Colonic mucosa (tissue), 4 donors: ENCODE data around the gene POLD4. TPM values are rescaled to one million over a fixed set of nuclear protein-coding genes. Genes with fewer than 3 reads are reported as not detected.

ENCODE experiments used
- DNase-seq: peaks from one replicate; pipeline ENCODE4 v3.0.0-alpha.2; 2020
- H3K27ac ChIP-seq: fragments of 200-600 bp; one replicate; pipeline ENCODE4 v1.8.0; 2021
- H3K27me3 ChIP-seq: fragments of 200-600 bp; one replicate; pipeline ENCODE4 v1.8.0; 2021
- H3K36me3 ChIP-seq: fragments of 200-600 bp; one replicate; pipeline ENCODE4 v1.8.0; 2021
- H3K4me1 ChIP-seq: fragments of 200-600 bp; one replicate; pipeline ENCODE4 v1.8.0; 2021; ENCODE audit warnings: mild to moderate bottlenecking
- H3K4me3 ChIP-seq: fragments of 200-600 bp; one replicate; pipeline ENCODE4 v1.8.0; 2021
- H3K9ac ChIP-seq, 2 donors: one replicate each; pipeline ENCODE4 v1.7.0; 2013; ENCODE audit warnings: control low read depth in 2 of 2, low read depth in 2 of 2, low read length in 2 of 2
- H3K9me3 ChIP-seq: fragments of 200-600 bp; one replicate; pipeline ENCODE4 v1.8.0; 2021
- CTCF ChIP-seq: fragments of 200-600 bp; IDR thresholded peaks from one replicate; pipeline ENCODE4 v1.8.0; 2022; ENCODE audit warnings: antibody characterized with exemption, mild to moderate bottlenecking
- intact Hi-C: fragments of 100-400 bp; cut with DNase I; formaldehyde crosslinking; loops from one replicate; pipeline ENCODE4 v1.14.1; 2022
- total RNA-seq, 2 donors: library from RNA; stranded (reverse); fragmentation: NEBNext Ultra II Directional in 1 of 2; extraction: Animal tissue kit (Norgen Biotek cat#: 25700) in 1 of 2; gene quantifications; one replicate each; pipeline ENCODE4 v1.2.1, GENCODE V29; 2021
- donor health status: healthy.
- donor health status: DM: no; HTN: no; CAD: no.
- donor health status: DM: no; HTN: no; CAD: no.

POLD4 gene
- total RNA-seq, 2 donors from 2014 or later: 186 to 203 TPM

- H3K36me3 ChIP-seq: peaks cover 6% of the 10 kb centered on the region
- intact Hi-C loops: loop anchor here (10.0 kb wide), 1 partner anchor 226 kb away; no protein-coding TSS in a partner anchor
- no peak for DNase-seq
- H3K27me3 ChIP-seq: no peaks in the 10 kb centered on the region
- H3K4me1 ChIP-seq: no peaks in the 10 kb centered on the region
- H3K9ac ChIP-seq: peak overlapping the region in 1 of 2 donors; percentile 58
- peak overlapping the region; percentile 66 for H3K27ac ChIP-seq
- H3K4me3 ChIP-seq: no peak overlapping the region
- H3K9me3 ChIP-seq: no peaks in the 10 kb centered on the region
- no peak for TF ChIP-seq CTCF
These were observed 42.2 kb downstream of the POLD4 start for GRCh38 chr11:67311051-67311555.

- Histone ChIP-seq H3K27ac (no peak overlapping the region), H3K9me3 (no peaks in the 10 kb centered on the region), H3K4me1 (no peaks in the 10 kb centered on the region), H3K27me3 (no peaks in the 10 kb centered on the region), H3K9ac (no peak overlapping the region), H3K4me3 (no peak overlapping the region), H3K36me3 (peaks cover 6% of the 10 kb centered on the region)
- intact Hi-C loops: loop anchor here (10.0 kb wide), 1 partner anchor 226 kb away; no protein-coding TSS in a partner anchor
- TF ChIP-seq CTCF: no peak
- no peak for DNase-seq
These were observed 42.9 kb downstream of the POLD4 start for GRCh38 chr11:67310246-67311050.

- peaks cover 6% of the 10 kb centered on the region for H3K36me3 ChIP-seq
- TF ChIP-seq CTCF: no peak
- H3K4me1 ChIP-seq: peaks cover 3% of the 10 kb centered on the region
- no peaks in the 10 kb centered on the region for H3K9me3 ChIP-seq
- H3K27me3 ChIP-seq: no peaks in the 10 kb centered on the region
- H3K27ac ChIP-seq: no peak overlapping the region
- DNase-seq: no peak
- intact Hi-C loops: loop anchor here (10.0 kb wide), 1 partner anchor 225 kb away; no protein-coding TSS in a partner anchor
- no peak overlapping the region for H3K4me3 ChIP-seq
- H3K9ac ChIP-seq: no peak overlapping the region
These were observed 43.7 kb downstream of the POLD4 start for GRCh38 chr11:67309661-67310061.

- Histone ChIP-seq H3K36me3 (peaks cover 6% of the 10 kb centered on the region), H3K4me3 (no peak overlapping the region), H3K9ac (no peak overlapping the region), H3K27ac (no peak overlapping the region), H3K27me3 (no peaks in the 10 kb centered on the region), H3K9me3 (no peaks in the 10 kb centered on the region), H3K4me1 (peaks cover 8% of the 10 kb centered on the region)
- no peak for TF ChIP-seq CTCF
- intact Hi-C loops: no loop called here
- DNase-seq: no peak
These were observed 44.2 kb downstream of the POLD4 start for GRCh38 chr11:67309166-67309565.

GRCh38 chr11:67308031-67308866 lies 45.1 kb downstream of the POLD4 start:
- no peak for TF ChIP-seq CTCF
- DNase-seq: no peak
- intact Hi-C loops: no loop called here
- Histone ChIP-seq H3K9ac (no peak overlapping the region), H3K27ac (no peak overlapping the region), H3K4me3 (no peak overlapping the region), H3K27me3 (no peaks in the 10 kb centered on the region), H3K9me3 (no peaks in the 10 kb centered on the region), H3K4me1 (peaks cover 8% of the 10 kb centered on the region), H3K36me3 (peaks cover 6% of the 10 kb centered on the region)
